ENCODE results near the gene SAFB2. TPM values are rescaled to one million over a fixed set of nuclear protein-coding genes. Genes with fewer than 3 reads are reported as not detected.
A peak's percentile ranks its signal among the peaks of the same experiment; 100 is the strongest.

Gene SAFB2
- total RNA-seq, 4 donors from 2014 or later = 11.6 to 47.3 (median 32.1) TPM

DNA sequence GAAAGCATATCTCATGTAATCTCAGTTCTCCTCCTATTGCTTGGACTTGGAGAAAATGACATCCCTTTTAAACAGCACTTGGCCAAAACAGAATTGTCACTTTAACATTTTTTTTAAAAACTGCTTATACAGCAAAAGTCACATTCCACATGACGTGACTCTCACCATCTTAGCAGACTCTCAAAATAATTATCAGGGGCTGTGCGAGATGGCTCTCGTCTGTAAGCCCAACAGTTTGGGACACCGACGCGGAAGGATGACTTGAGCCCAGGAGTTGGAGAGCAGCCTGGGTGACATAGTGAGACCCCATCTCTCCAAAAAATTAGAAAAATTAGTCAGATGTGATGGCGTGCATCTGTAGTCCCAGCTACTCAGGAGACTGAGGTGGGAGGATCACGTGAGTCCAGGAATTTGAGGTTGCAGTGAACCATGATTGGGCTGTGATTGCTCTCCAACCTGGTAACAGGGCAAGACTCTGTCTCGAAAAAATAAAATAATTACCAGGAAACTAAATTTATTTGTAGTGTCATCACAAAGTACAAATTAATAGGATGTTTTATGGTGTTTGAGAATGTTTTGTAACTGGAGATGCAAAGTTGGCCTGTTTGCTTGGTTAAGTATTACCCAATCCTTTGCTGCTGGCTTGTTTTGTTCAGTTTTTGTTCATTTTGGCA lies 9.1 kb upstream of the SAFB2 start:
- Histone ChIP-seq H3K27me3 (no peaks in the 10 kb centered on the region), H3K4me1 (peaks cover 21 to 95% (median 37%) of the 10 kb centered on the region in 3 donors), H3K36me3 (peaks cover 6 to 55% (median 14%) of the 10 kb centered on the region in 3 donors), H3K9me3 (no peaks in the 10 kb centered on the region), H3K27ac (peak overlapping the region in 2 of 4 donors; percentile 40 to 70), H3K4me3 (peak overlapping the region in 1 of 4 donors; percentile 27)
- TF ChIP-seq POLR2A (IDR thresholded peaks at IDR 0.05) = no peak
- no peak for TF ChIP-seq CTCF (IDR thresholded peaks at IDR 0.05)
- intact Hi-C loops (cut with DNase I) = no loop called here
- 59 to 65% methylated on average over 9 of the region's 9 CpGs for WGBS, 2 donors
- DNase-seq = no peak

DNA sequence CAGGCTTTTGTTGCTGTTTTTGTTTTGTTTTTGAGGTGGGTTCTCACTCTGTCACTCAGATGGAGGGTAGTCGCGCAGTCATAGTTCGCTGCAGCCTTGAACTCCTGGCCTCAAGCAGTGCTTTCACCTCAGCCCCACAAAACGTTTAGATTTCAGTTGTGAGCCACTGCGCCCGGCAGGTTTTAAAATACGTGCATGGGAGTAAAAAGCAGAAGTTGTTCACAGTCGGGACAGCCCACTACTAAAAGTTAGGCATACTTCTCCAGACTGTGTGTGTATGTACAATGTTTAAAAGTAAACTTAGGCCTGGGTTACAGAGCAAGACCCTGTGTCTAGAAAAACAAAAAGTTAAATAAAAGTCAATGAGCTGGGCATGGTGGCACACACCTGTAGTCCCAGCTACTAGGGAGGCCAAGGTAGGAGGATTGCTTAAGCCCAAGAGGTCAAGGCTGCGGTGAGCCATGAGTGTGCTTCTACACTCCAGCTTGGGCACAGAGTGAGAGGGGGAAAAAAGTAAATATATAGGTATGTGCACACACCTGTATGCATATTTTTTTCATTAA lies 6.4 kb upstream of the SAFB2 start:
- intact Hi-C loops (cut with DNase I) = loop anchor here (10.0 kb wide), 1 partner anchor 56 kb away; the partner anchor contains the start of genes HSD11B1L and MICOS13
- Histone ChIP-seq H3K4me1 (peaks cover 36 to 100% (median 62%) of the 10 kb centered on the region in 3 donors), H3K9me3 (no peaks in the 10 kb centered on the region), H3K4me3 (no peak overlapping the region), H3K27ac (peak overlapping the region in 1 of 4 donors; percentile 34), H3K36me3 (peaks cover 8 to 63% (median 19%) of the 10 kb centered on the region in 3 donors), H3K27me3 (no peaks in the 10 kb centered on the region)
- TF ChIP-seq POLR2A (IDR thresholded peaks at IDR 0.05) = no peak
- TF ChIP-seq CTCF (IDR thresholded peaks at IDR 0.05) = no peak
- WGBS, 2 donors = 60 to 77% methylated on average over 9 of the region's 9 CpGs
- no peak for DNase-seq

DNA sequence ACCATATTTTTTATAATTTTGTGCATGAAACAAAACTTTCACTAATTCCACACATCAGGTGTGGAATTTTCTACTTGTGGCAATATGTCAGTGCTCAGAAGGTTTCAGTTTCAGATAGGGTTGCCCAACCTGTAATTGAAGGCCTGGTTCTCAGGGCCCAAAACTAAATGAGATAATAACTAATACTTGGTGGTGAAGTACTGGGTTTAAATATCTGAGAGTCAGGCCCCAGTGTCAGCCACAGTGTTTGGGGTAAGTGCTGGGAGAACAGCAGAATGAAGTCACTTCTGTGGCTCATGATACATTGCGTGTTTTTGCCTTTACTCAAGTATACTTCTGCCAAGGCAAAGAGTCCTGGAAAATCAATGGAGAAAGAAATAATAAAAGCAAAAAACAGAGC lies 5.9 kb upstream of the SAFB2 start:
- no peak for DNase-seq

DNA sequence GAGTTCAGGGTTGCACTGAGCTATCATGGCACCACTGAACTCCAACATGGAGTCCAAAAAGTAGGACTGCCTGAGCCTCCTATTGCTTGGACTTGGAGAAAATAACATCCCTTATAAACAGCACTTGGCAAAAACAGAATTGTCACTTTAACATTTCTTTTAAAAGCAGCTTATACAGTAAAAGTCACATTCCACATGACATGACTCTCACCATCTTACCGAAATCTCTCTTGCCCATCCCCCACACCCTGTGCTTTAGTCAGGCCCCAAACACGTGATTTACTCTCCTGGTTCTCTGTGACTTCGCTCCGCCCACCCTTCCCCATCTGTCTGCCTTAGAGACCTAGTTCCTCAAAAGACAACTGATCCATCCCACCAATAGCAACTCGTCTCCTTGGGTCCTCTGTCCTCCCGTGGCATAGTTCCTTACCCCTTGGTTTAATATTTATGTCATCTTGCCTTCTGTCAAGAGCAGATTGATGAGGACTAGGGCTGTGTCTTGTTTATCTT lies 4.9 kb upstream of the SAFB2 start:
- H3K9me3 ChIP-seq = no peaks in the 10 kb centered on the region
- DNase-seq = no peak
- TF ChIP-seq POLR2A (IDR thresholded peaks at IDR 0.05) (no peak), CTCF (IDR thresholded peaks at IDR 0.05) (no peak)
- peaks cover 8 to 60% (median 19%) of the 10 kb centered on the region in 3 donors for H3K36me3 ChIP-seq
- 44 to 53% methylated on average over 6 of the region's 6 CpGs for WGBS, 2 donors
- peak overlapping the region in 2 of 4 donors; percentile 11 to 34 for H3K27ac ChIP-seq
- intact Hi-C loops (cut with DNase I) = loop anchor here (10.0 kb wide), 1 partner anchor 57 kb away; the partner anchor contains the start of genes HSD11B1L and MICOS13
- no peak overlapping the region for H3K4me3 ChIP-seq
- H3K4me1 ChIP-seq = peaks cover 36 to 87% (median 54%) of the 10 kb centered on the region in 3 donors
- H3K27me3 ChIP-seq = no peaks in the 10 kb centered on the region

More for the DNA sequence above, 5.9 kb upstream of the SAFB2 start:
- Histone ChIP-seq H3K27me3 (no peaks in the 10 kb centered on the region), H3K36me3 (peaks cover 8 to 63% (median 19%) of the 10 kb centered on the region in 3 donors), H3K4me3 (no peak overlapping the region), H3K27ac (peak overlapping the region in 1 of 4 donors; percentile 34), H3K4me1 (peaks cover 36 to 97% (median 62%) of the 10 kb centered on the region in 3 donors), H3K9me3 (no peaks in the 10 kb centered on the region)
- TF ChIP-seq CTCF (IDR thresholded peaks at IDR 0.05) = no peak
- TF ChIP-seq POLR2A (IDR thresholded peaks at IDR 0.05) = no peak
- intact Hi-C loops (cut with DNase I) = loop anchor here (10.0 kb wide), 1 partner anchor 56 kb away; the partner anchor contains the start of genes HSD11B1L and MICOS13
- WGBS, 2 donors = 83 to 86% methylated on average over 1 of the region's 1 CpG

GRCh38 chr19:5625641-5626040 lies 3.1 kb upstream of the SAFB2 start:
- peaks cover 36 to 83% (median 56%) of the 10 kb centered on the region in 3 donors for H3K4me1 ChIP-seq
- H3K4me3 ChIP-seq = peak overlapping the region in 2 of 4 donors; percentile 83 to 100

More at GRCh38 chr19:5625641-5626040, 3.1 kb upstream of the SAFB2 start:
- Histone ChIP-seq H3K36me3 (peaks cover 8 to 62% (median 19%) of the 10 kb centered on the region in 3 donors), H3K27me3 (no peaks in the 10 kb centered on the region), H3K27ac (peak overlapping the region in 3 of 4 donors; percentile 0 to 99 (median 25)), H3K9me3 (no peaks in the 10 kb centered on the region)
- intact Hi-C loops (cut with DNase I) = loop anchor here (10.0 kb wide), 1 partner anchor 59 kb away; the partner anchor contains the start of genes HSD11B1L and MICOS13
- DNase-seq = no peak
- WGBS, 2 donors = 54 to 66% methylated on average over 12 of the region's 12 CpGs
- no peak for TF ChIP-seq CTCF (IDR thresholded peaks at IDR 0.05)
- TF ChIP-seq POLR2A (IDR thresholded peaks at IDR 0.05) = no peak
